K562 (cell line): ENCODE measurements around the gene TENM4. TPM values are rescaled to one million over a fixed set of nuclear protein-coding genes. Genes with fewer than 3 reads are reported as not detected.

Experiments
- ATAC-seq: fragments of 200-7000 bp; cut with Tn5 transposase; 3 replicates; pipeline ENCODE4 v1.9.1; 2020; ENCODE audit warnings: moderate library complexity
- BruUV-seq: library from RNA; stranded (reverse); fragments of 400-500 nt; replicated peaks from 2 replicates; lab custom pipeline; 2021; lab: Mats Ljungman, UMichigan
- CTCF ChIA-PET: fragments of 300-600 bp; formaldehyde crosslinking; extraction: SDS; loops from one replicate; lab custom pipeline; 2021; ENCODE audit warnings: low intra/inter-chr PET ratio; lab: Yijun Ruan, JAX
- POLR2A ChIA-PET: fragments of 300-600, 350-650 bp; sonication (Branson Sonifier 250); formaldehyde crosslinking; extraction: SDS; loops from one replicate; lab custom pipeline; 2021; ENCODE audit warnings: antibody characterized with exemption, inconsistent platforms; lab: Yijun Ruan, JAX
- DNase-seq, 4 experiments: peaks; one replicate each; pipeline versions ENCODE4 v3.0.0 to v3.0.0-alpha.2; 2011 to 2018; ENCODE audit warnings: low spot score in 3 of 4, mixed read lengths in 3 of 4; ENCODE audit errors: extremely low read depth in 1 of 4
- FAIRE-seq: peaks from 2 replicates; lab custom pipeline; 2011; peaks lifted over from hg19 to GRCh38; lab: Jason Lieb, UNC
- H2AFZ ChIP-seq: 2 replicates; pipeline ENCODE4 v1.6.0; 2011; ENCODE audit warnings: low read depth, low read length, control low read depth, inconsistent platforms
- H3K27ac ChIP-seq: fragments of 200-600 bp; 3 replicates; pipeline ENCODE4 v1.8.0; 2011; ENCODE audit warnings: low read depth, mild to moderate bottlenecking, control low read depth, inconsistent platforms, low read length, moderate library complexity, mixed read lengths; ENCODE audit errors: extremely low read depth
- H3K27me3 ChIP-seq, 2 experiments: fragments of 300-600 bp in 1 of 2; 2 replicates in 1 of 2; 3 replicates in 1 of 2; pipeline versions ENCODE4 v1.6.0 to v1.8.0; 2011; ENCODE audit warnings: inconsistent platforms in 2 of 2, low read length in 2 of 2, mild to moderate bottlenecking in 1 of 2, mixed read lengths in 1 of 2, moderate library complexity in 1 of 2; ENCODE audit not compliant: control insufficient read depth in 2 of 2, insufficient read depth in 2 of 2
- H3K36me3 ChIP-seq: fragments of 300-600 bp; 3 replicates; pipeline ENCODE4 v1.8.0; 2011; ENCODE audit warnings: mild to moderate bottlenecking, low read length, inconsistent platforms; ENCODE audit not compliant: control insufficient read depth, insufficient read depth
- H3K4me1 ChIP-seq, 2 experiments: fragments of 200-600 bp in 1 of 2; replicated peaks in 1 of 2; 2 replicates in 1 of 2; 3 replicates in 1 of 2; pipeline versions ENCODE4 v1.5.1 to v1.8.0; 2011; ENCODE audit warnings: inconsistent platforms in 2 of 2, low read length in 2 of 2, mild to moderate bottlenecking in 1 of 2, mixed read lengths in 1 of 2, moderate library complexity in 1 of 2; ENCODE audit not compliant: control insufficient read depth in 2 of 2, insufficient read depth in 2 of 2
- H3K4me2 ChIP-seq: 2 replicates; pipeline ENCODE4 v1.6.1; 2011; ENCODE audit warnings: low read length, control low read depth, inconsistent platforms, mixed read lengths; ENCODE audit not compliant: insufficient read depth
- H3K4me3 ChIP-seq: fragments of 200-600 bp; sonication (generic), shearing (Covaris generic); 2 replicates; pipeline ENCODE4 v1.5.1; 2016; ENCODE audit warnings: control low read depth, inconsistent platforms
- H3K79me2 ChIP-seq: fragments of 200-600 bp; 3 replicates; pipeline ENCODE4 v1.8.0; 2011; ENCODE audit warnings: low read length, inconsistent platforms; ENCODE audit not compliant: control insufficient read depth, insufficient read depth
- H3K9ac ChIP-seq, 2 experiments: 2 replicates each; pipeline versions ENCODE4 v1.6.0 to v1.6.1; 2011; ENCODE audit warnings: low read depth in 2 of 2, low read length in 2 of 2, control low read depth in 1 of 2, inconsistent platforms in 1 of 2, mild to moderate bottlenecking in 1 of 2, mixed read lengths in 1 of 2; ENCODE audit not compliant: insufficient read depth in 1 of 2
- H3K9me1 ChIP-seq: one replicate; pipeline ENCODE4 v1.6.0; 2011; ENCODE audit warnings: inconsistent platforms, mild to moderate bottlenecking, low read length, moderate library complexity; ENCODE audit not compliant: control insufficient read depth, insufficient read depth
- H3K9me3 ChIP-seq: replicated peaks from 2 replicates; pipeline ENCODE4 v1.5.1; 2011; ENCODE audit warnings: low read depth, low read length, inconsistent platforms; ENCODE audit not compliant: control insufficient read depth, insufficient read depth
- H4K20me1 ChIP-seq: replicated peaks from 2 replicates; pipeline ENCODE4 v1.6.1; 2011; ENCODE audit warnings: low read length, inconsistent platforms, mixed read lengths; ENCODE audit not compliant: control insufficient read depth, insufficient read depth
- DIDO1 ChIP-seq: fragments of 450-650 bp; IDR thresholded peaks from 2 replicates; pipeline ENCODE4 v1.6.1; 2016; ENCODE audit warnings: low read depth, missing biosample characterization, missing genetic modification characterization
- GTF2A2 ChIP-seq: IDR thresholded peaks from 2 replicates; pipeline ENCODE4 v1.6.1; 2016; ENCODE audit warnings: mild to moderate bottlenecking, missing genetic modification characterization, missing compliant biosample characterization
- KLF10 ChIP-seq: fragments of 250-450 bp; sonication (Bioruptor Pico); IDR thresholded peaks from 2 replicates; pipeline ENCODE4 v1.6.1; 2021; ENCODE audit warnings: matching md5 sums
- NFE2 ChIP-seq: IDR thresholded peaks from 2 replicates; pipeline ENCODE4 v1.6.1; 2014; ENCODE audit warnings: antibody characterized with exemption, low read depth
- PHF20 ChIP-seq: fragments of 450-650 bp; IDR thresholded peaks from 2 replicates; pipeline ENCODE4 v1.6.1; 2018; ENCODE audit not compliant: partially characterized antibody
- POLR2A ChIP-seq: fragments of 450-650 bp; conservative IDR thresholded peaks from 2 replicates; pipeline ENCODE4 v1.6.1; 2016
- PTRF ChIP-seq: fragments of 450-650 bp; IDR thresholded peaks from 2 replicates; pipeline ENCODE4 v1.6.1; 2016; ENCODE audit warnings: mild to moderate bottlenecking, missing genetic modification characterization, missing compliant biosample characterization
- RBM22 ChIP-seq: fragments of 200-400 bp; formaldehyde crosslinking; IDR thresholded peaks from 2 replicates; pipeline ENCODE4 v1.6.1; 2018; ENCODE audit warnings: low read length, low read depth; ENCODE audit not compliant: poor library complexity, severe bottlenecking
- SAP30 ChIP-seq: fragments of 200-600 bp; sonication (generic); IDR thresholded peaks from 2 replicates; pipeline ENCODE4 v1.6.1; 2012; ENCODE audit warnings: borderline replicate concordance, low read depth, mild to moderate bottlenecking, moderate library complexity, low read length, control low read depth, inconsistent platforms; ENCODE audit not compliant: insufficient read depth, poor library complexity, severe bottlenecking
- SETDB1 ChIP-seq: IDR thresholded peaks from one replicate; pipeline ENCODE4 v1.6.1; 2012; ENCODE audit warnings: low read length, control low read depth, inconsistent platforms
- SUPT5H ChIP-seq: fragments of 450-650 bp; IDR thresholded peaks from 2 replicates; pipeline ENCODE4 v1.6.1; 2016
- TAF7 ChIP-seq: fragments of 450-650 bp; IDR thresholded peaks from 2 replicates; pipeline ENCODE4 v1.6.1; 2016; ENCODE audit warnings: missing genetic modification characterization, missing compliant biosample characterization
- ZNF133 ChIP-seq: fragments of 250-450 bp; sonication (Bioruptor Pico); IDR thresholded peaks from 2 replicates; pipeline ENCODE4 v1.4.0; 2020; ENCODE audit warnings: mild to moderate bottlenecking
- WGBS: fragments of 100-300 bp; shearing (Covaris generic); methylation state at CpG from one replicate; pipeline ENCODE4 v1.1.6; 2016; ENCODE audit warnings: low coverage, mixed read lengths; ENCODE audit not compliant: insufficient coverage; ENCODE audit errors: missing lambda C conversion rate; 5-methylcytosine and 5-hydroxymethylcytosine counted together
- in situ Hi-C: fragments of 300-500 bp; cut with MboI; formaldehyde crosslinking; loops from 4 replicates; pipeline ENCODE4 v1.15.0; 2018; ENCODE audit warnings: inconsistent platforms, mixed read lengths
- intact Hi-C: fragments of 100-400 bp; cut with micrococcal nuclease; formaldehyde crosslinking; loops from 2 replicates; pipeline ENCODE4 v1.14.2; 2022
- polyA plus RNA-seq, 8 experiments: library from polyadenylated mRNA; depleted of rRNA in 4 of 8; stranded (reverse) in 5 of 8; unstranded in 3 of 8; fragments of >200 nt; fragmentation: Nextera tagmentation in 2 of 8; fragmentation: Illumina TruSeq in 1 of 8; extraction: Ambion mirVana in 2 of 8; extraction: Trizol in 1 of 8; gene quantifications; 2 replicates each; pipeline versions ENCODE4 v1.2.1 to v1.2.3, GENCODE V29; 2011 to 2014; ENCODE audit warnings: inconsistent platforms in 1 of 8, missing spikeins in 1 of 8
- total RNA-seq, 7 experiments: library from RNA; depleted of rRNA in 6 of 7; stranded (reverse); fragments of >200 nt in 6 of 7; fragmentation: Illumina TruSeq in 2 of 7; extraction: Trizol in 2 of 7; gene quantifications; 2 replicates each; pipeline versions ENCODE4 v1.2.1 to v1.2.3, GENCODE V29; 2011 to 2021; ENCODE audit warnings: low replicate concordance in 1 of 7
- TF ChIP-seq, protein P1 (sequence below): sonication (generic); formaldehyde crosslinking; IDR thresholded peaks from 2 replicates; pipeline ENCODE4 v1.8.0; 2022; ENCODE audit warnings: missing genetic modification reagents, mild to moderate bottlenecking, borderline replicate concordance

Gene TENM4
- total and polyA plus RNA-seq, 9 of the 15 experiments (the other 6 are each of a cell fraction or from before 2014, with no cell fraction given), result 0.16 TPM; not detected in 8

DNA sequence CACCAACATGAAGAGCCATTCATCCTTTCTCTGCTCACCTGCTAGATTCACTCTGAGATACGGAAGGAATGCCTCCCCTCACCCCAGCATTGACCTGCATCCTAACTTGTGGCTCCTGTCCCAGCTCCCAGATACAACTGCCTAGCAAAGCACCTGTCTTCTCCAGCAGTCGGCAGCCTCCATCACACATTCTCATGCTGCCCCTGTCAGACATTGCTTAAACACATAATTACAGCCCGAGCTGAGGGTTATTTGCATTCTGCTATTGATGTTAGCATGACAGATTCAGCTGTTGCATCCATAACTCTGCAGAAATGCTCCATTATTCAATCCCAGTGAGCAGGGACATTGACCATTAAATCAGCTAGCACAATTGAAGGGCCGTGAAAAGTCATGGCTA, 681.8 kb downstream of the TENM4 start (continued):
- no peak for TF ChIP-seq ZNF133
- TF ChIP-seq POLR2A, result no peak
- no peak for TF ChIP-seq SUPT5H
- TF ChIP-seq SAP30, result no peak
- no peak for TF ChIP-seq RBM22
- no peak for TF ChIP-seq PTRF
- TF ChIP-seq, protein P1, sequence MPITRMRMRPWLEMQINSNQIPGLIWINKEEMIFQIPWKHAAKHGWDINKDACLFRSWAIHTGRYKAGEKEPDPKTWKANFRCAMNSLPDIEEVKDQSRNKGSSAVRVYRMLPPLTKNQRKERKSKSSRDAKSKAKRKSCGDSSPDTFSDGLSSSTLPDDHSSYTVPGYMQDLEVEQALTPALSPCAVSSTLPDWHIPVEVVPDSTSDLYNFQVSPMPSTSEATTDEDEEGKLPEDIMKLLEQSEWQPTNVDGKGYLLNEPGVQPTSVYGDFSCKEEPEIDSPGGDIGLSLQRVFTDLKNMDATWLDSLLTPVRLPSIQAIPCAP (CRISPR knock-in tag), result no peak
- TF ChIP-seq PHF20, result no peak

DNA sequence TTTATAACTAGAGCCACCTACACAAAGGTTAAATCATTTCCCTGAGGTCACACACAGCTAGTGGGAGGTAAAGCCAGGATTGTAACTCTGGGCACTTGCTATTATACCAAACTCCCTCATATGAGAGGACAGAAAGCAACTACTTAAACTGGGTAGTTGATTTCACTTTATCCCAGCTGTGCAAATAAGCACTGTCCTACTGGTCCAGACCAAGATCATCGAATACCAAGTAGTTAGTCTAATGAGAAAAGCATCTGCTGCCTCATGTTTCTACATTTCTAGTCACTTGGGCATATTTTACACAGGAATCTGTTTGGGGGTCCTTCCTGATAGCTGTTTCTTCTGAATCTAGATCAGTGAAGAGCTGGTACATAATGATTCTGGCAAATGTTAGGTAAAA, 687.5 kb downstream of the TENM4 start:
- H3K9me1 ChIP-seq, result no peaks in the 10 kb centered on the region
- H2AFZ ChIP-seq, result no peak overlapping the region
- in situ Hi-C loops, result no loop called here
- no peak for ATAC-seq
- no peak for FAIRE-seq
- intact Hi-C loops, result no loop called here
- H3K27ac ChIP-seq, result no peak overlapping the region
- no peaks in the 10 kb centered on the region for H3K79me2 ChIP-seq
- H3K36me3 ChIP-seq, result no peaks in the 10 kb centered on the region
- WGBS, result 0% methylated on average over 1 of the region's 1 CpG
- no peak for DNase-seq
- ChIA-PET POLR2A (interaction anchor here (0.7 to 1.0 kb wide), 2 partner anchors 11 to 16 kb away, joined by 3 read pairs; no protein-coding TSS in a partner anchor), CTCF (no interaction called here)
- no peak overlapping the region for H3K9ac ChIP-seq
- no peaks in the 10 kb centered on the region for H3K9me3 ChIP-seq
- no TSS peak for BruUV-seq
- H3K4me3 ChIP-seq, result no peak overlapping the region
- peaks cover 3 to 21% of the 10 kb centered on the region in 2 experiments; a peak in 4 of 5 replicates for H3K27me3 ChIP-seq
- H3K4me1 ChIP-seq, result no peaks in the 10 kb centered on the region
- no peaks in the 10 kb centered on the region for H4K20me1 ChIP-seq
- H3K4me2 ChIP-seq, result no peak overlapping the region
- no peak for TF ChIP-seq KLF10
- no peak for TF ChIP-seq NFE2
- TF ChIP-seq TAF7 (tag), result no peak
- no peak for TF ChIP-seq SETDB1
- TF ChIP-seq GTF2A2 (tag), result no peak
- no peak for TF ChIP-seq DIDO1 (tag)
- TF ChIP-seq, all 486 proteins: peak for 0
